HEK293T (cell line): Measurements from ENCODE around the gene TSPAN17.

Experiments used
- ARNT ChIP-seq: fragments of 450-650 bp; IDR thresholded peaks from 2 replicates; pipeline ENCODE4 v1.6.1; 2017; ENCODE audit warnings: mild to moderate bottlenecking
- BHLHE40 ChIP-seq: fragments of 450-650 bp; IDR thresholded peaks from 2 replicates; pipeline ENCODE4 v1.6.1; 2016; ENCODE audit warnings: mild to moderate bottlenecking, moderate library complexity, borderline replicate concordance
- CTBP1 ChIP-seq: fragments of 450-650 bp; IDR thresholded peaks from 2 replicates; pipeline ENCODE4 v1.6.1; 2016; ENCODE audit warnings: borderline replicate concordance
- ELF4 ChIP-seq: fragments of 450-650 bp; IDR thresholded peaks from 2 replicates; pipeline ENCODE4 v1.6.1; 2017; ENCODE audit warnings: antibody characterized with exemption
- FOXA1 ChIP-seq: fragments of 450-650 bp; IDR thresholded peaks from 2 replicates; pipeline ENCODE4 v1.6.1; 2016; ENCODE audit warnings: mild to moderate bottlenecking
- FOXK2 ChIP-seq: fragments of 450-650 bp; IDR thresholded peaks from 2 replicates; pipeline ENCODE4 v1.6.1; 2016; ENCODE audit warnings: mild to moderate bottlenecking
- FOXM1 ChIP-seq: fragments of 450-650 bp; IDR thresholded peaks from 2 replicates; pipeline ENCODE4 v1.6.1; 2017; ENCODE audit warnings: mild to moderate bottlenecking, borderline replicate concordance
- L3MBTL2 ChIP-seq: fragments of 450-650 bp; conservative IDR thresholded peaks from 2 replicates; pipeline ENCODE4 v1.6.1; 2016; ENCODE audit warnings: mild to moderate bottlenecking
- NFRKB ChIP-seq: fragments of 450-650 bp; IDR thresholded peaks from 2 replicates; pipeline ENCODE4 v1.6.1; 2016; ENCODE audit warnings: mild to moderate bottlenecking, moderate library complexity
- SP1 ChIP-seq: fragments of 450-650 bp; IDR thresholded peaks from 2 replicates; pipeline ENCODE4 v1.6.1; 2017
- SUZ12 ChIP-seq: fragments of 450-650 bp; IDR thresholded peaks from 2 replicates; pipeline ENCODE4 v1.6.1; 2016; ENCODE audit warnings: mild to moderate bottlenecking
- TARDBP ChIP-seq: fragments of 450-650 bp; IDR thresholded peaks from 2 replicates; pipeline ENCODE4 v1.6.1; 2016
- ZNF384 ChIP-seq: fragments of 450-650 bp; IDR thresholded peaks from 2 replicates; pipeline ENCODE4 v1.6.1; 2016

- TF ChIP-seq ELF4 (no peak), SP1 (no peak), SUZ12 (no peak), L3MBTL2 (no peak), ZNF384 (no peak), CTBP1 (no peak), FOXK2 (no peak), TARDBP (no peak), FOXA1 (no peak), ARNT (no peak), NFRKB (no peak), FOXM1 (no peak), BHLHE40 (no peak)
Measured at GRCh38 chr5:176673651-176674583, 26.6 kb downstream of the TSPAN17 start.
